K562 (cell line): Measurements from ENCODE around the gene MYL6B. TPM values are rescaled to one million over a fixed set of nuclear protein-coding genes. Genes with fewer than 3 reads are reported as not detected.

ENCODE experiments used
- C11orf30 ChIP-seq: fragments of 450-650 bp; IDR thresholded peaks from 2 replicates; pipeline ENCODE4 v1.6.1; 2016; ENCODE audit warnings: low read depth, mild to moderate bottlenecking
- CHCHD3 ChIP-seq: fragments of 250-450 bp; sonication (Bioruptor Pico); IDR thresholded peaks from 2 replicates; pipeline ENCODE4 v2.1.2; 2022; ENCODE audit warnings: mild to moderate bottlenecking
- CREBBP ChIP-seq: IDR thresholded peaks from one replicate; pipeline ENCODE4 v1.6.1; 2012; ENCODE audit warnings: low read depth, mild to moderate bottlenecking, control low read depth, inconsistent platforms, low read length
- FOXM1 ChIP-seq, 2 experiments: fragments of 450-650 bp in 1 of 2; sonication (generic) in 1 of 2; formaldehyde crosslinking in 1 of 2; IDR thresholded peaks; 2 replicates each; pipeline versions ENCODE4 v1.6.1 to v1.9.0; 2017 to 2022; ENCODE audit warnings: low read depth in 2 of 2, mild to moderate bottlenecking in 2 of 2, missing genetic modification reagents in 1 of 2, moderate library complexity in 1 of 2
- POLR2B ChIP-seq: fragments of 450-650 bp; IDR thresholded peaks from 2 replicates; pipeline ENCODE4 v1.6.1; 2018; ENCODE audit warnings: low read depth; ENCODE audit not compliant: partially characterized antibody
- RAD51 ChIP-seq: fragments of 450-650 bp; IDR thresholded peaks from 2 replicates; pipeline ENCODE4 v1.7.1; 2016; ENCODE audit warnings: low read depth, mild to moderate bottlenecking, borderline replicate concordance
- SMC3 ChIP-seq: conservative IDR thresholded peaks from 2 replicates; pipeline ENCODE4 v1.6.1; 2011; ENCODE audit warnings: low read depth, low read length, improper control_type of control experiment; ENCODE audit not compliant: insufficient read depth
- TAF9B ChIP-seq: fragments of 450-650 bp; IDR thresholded peaks from 2 replicates; pipeline ENCODE4 v1.6.1; 2018; ENCODE audit warnings: mild to moderate bottlenecking; ENCODE audit not compliant: partially characterized antibody
- ZBED1 ChIP-seq: IDR thresholded peaks from 2 replicates; pipeline ENCODE4 v1.6.1; 2014
- ZNF146 ChIP-seq: IDR thresholded peaks from one replicate; pipeline ENCODE4 v1.6.1; 2018; ENCODE audit warnings: missing compliant biosample characterization; ENCODE audit not compliant: unreplicated experiment
- ZNF75A ChIP-seq: fragments of 450-650 bp; formaldehyde crosslinking; IDR thresholded peaks from 2 replicates; pipeline ENCODE4 v1.4.0; 2020; ENCODE audit warnings: mild to moderate bottlenecking
- polyA plus RNA-seq, 8 experiments: library from polyadenylated mRNA; depleted of rRNA in 4 of 8; stranded (reverse) in 5 of 8; unstranded in 3 of 8; fragments of >200 nt; fragmentation: Nextera tagmentation in 2 of 8; fragmentation: Illumina TruSeq in 1 of 8; extraction: Ambion mirVana in 2 of 8; extraction: Trizol in 1 of 8; gene quantifications; 2 replicates each; pipeline versions ENCODE4 v1.2.1 to v1.2.3, GENCODE V29; 2011 to 2014; ENCODE audit warnings: inconsistent platforms in 1 of 8, missing spikeins in 1 of 8
- total RNA-seq, 7 experiments: library from RNA; depleted of rRNA in 6 of 7; stranded (reverse); fragments of >200 nt in 6 of 7; fragmentation: Illumina TruSeq in 2 of 7; extraction: Trizol in 2 of 7; gene quantifications; 2 replicates each; pipeline versions ENCODE4 v1.2.1 to v1.2.3, GENCODE V29; 2011 to 2021; ENCODE audit warnings: low replicate concordance in 1 of 7
- TF ChIP-seq, protein P1 (sequence below), 2 experiments: fragments of 450-650 bp; formaldehyde crosslinking in 1 of 2; IDR thresholded peaks; 2 replicates each; pipeline versions ENCODE4 v1.4.0 to v1.6.1; 2014 to 2020; ENCODE audit warnings: mild to moderate bottlenecking in 2 of 2, borderline replicate concordance in 1 of 2, low read depth in 1 of 2
- TF ChIP-seq, protein P2 (sequence below): fragments of 250-450 bp; sonication (Bioruptor Pico); IDR thresholded peaks from 2 replicates; pipeline ENCODE4 v1.5.0; 2020; ENCODE audit warnings: mild to moderate bottlenecking, borderline replicate concordance

MYL6B gene
- total and polyA plus RNA-seq, 9 of the 15 experiments (the other 6 are each of a cell fraction or from before 2014, with no cell fraction given) = 42.8 to 77.3 (median 68.6) TPM

- TF ChIP-seq RAD51 (peak; percentile 53; the same call in 1 of the 2 replicates), SMC3 (no peak), CREBBP (no peak), C11orf30 (0 out of 2 replicates have a peak, but pooled peaks have one; percentile 42), FOXM1 (IDR thresholded peaks at IDR 0.05; ENCODE audit: low read depth) (0 out of 2 replicates have a peak, but pooled peaks have one; percentile 11), FOXM1 (CRISPR knock-in tag; IDR thresholded peaks at IDR 0.05; ENCODE audit: low read depth) (no peak), CHCHD3 (CRISPR knock-in tag) (no peak), TAF9B (peak; percentile 24), ZNF75A (CRISPR knock-in tag) (0 out of 2 replicates have a peak, but pooled peaks have one; percentile 3), ZBED1 (peak; percentile 0; the same call in 1 of the 2 replicates), POLR2B (peak; percentile 1), ZNF146 (CRISPR knock-in tag) (peak; percentile 1)
- TF ChIP-seq, protein P1, sequence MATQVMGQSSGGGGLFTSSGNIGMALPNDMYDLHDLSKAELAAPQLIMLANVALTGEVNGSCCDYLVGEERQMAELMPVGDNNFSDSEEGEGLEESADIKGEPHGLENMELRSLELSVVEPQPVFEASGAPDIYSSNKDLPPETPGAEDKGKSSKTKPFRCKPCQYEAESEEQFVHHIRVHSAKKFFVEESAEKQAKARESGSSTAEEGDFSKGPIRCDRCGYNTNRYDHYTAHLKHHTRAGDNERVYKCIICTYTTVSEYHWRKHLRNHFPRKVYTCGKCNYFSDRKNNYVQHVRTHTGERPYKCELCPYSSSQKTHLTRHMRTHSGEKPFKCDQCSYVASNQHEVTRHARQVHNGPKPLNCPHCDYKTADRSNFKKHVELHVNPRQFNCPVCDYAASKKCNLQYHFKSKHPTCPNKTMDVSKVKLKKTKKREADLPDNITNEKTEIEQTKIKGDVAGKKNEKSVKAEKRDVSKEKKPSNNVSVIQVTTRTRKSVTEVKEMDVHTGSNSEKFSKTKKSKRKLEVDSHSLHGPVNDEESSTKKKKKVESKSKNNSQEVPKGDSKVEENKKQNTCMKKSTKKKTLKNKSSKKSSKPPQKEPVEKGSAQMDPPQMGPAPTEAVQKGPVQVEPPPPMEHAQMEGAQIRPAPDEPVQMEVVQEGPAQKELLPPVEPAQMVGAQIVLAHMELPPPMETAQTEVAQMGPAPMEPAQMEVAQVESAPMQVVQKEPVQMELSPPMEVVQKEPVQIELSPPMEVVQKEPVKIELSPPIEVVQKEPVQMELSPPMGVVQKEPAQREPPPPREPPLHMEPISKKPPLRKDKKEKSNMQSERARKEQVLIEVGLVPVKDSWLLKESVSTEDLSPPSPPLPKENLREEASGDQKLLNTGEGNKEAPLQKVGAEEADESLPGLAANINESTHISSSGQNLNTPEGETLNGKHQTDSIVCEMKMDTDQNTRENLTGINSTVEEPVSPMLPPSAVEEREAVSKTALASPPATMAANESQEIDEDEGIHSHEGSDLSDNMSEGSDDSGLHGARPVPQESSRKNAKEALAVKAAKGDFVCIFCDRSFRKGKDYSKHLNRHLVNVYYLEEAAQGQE (IDR thresholded peaks at IDR 0.05; ENCODE audit: borderline replicate concordance) = 0 out of 2 replicates have a peak, but pooled peaks have one; percentile 6
- TF ChIP-seq, protein P1 (CRISPR knock-in tag; IDR thresholded peaks at IDR 0.05; ENCODE audit: low read depth) = no peak
- TF ChIP-seq, protein P2, sequence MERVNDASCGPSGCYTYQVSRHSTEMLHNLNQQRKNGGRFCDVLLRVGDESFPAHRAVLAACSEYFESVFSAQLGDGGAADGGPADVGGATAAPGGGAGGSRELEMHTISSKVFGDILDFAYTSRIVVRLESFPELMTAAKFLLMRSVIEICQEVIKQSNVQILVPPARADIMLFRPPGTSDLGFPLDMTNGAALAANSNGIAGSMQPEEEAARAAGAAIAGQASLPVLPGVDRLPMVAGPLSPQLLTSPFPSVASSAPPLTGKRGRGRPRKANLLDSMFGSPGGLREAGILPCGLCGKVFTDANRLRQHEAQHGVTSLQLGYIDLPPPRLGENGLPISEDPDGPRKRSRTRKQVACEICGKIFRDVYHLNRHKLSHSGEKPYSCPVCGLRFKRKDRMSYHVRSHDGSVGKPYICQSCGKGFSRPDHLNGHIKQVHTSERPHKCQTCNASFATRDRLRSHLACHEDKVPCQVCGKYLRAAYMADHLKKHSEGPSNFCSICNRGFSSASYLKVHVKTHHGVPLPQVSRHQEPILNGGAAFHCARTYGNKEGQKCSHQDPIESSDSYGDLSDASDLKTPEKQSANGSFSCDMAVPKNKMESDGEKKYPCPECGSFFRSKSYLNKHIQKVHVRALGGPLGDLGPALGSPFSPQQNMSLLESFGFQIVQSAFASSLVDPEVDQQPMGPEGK = no peak
Measured at GRCh38 chr12:56104815-56105608, 47.4 kb upstream of the MYL6B start (continued).
